ENCODE measurements around the gene PFKFB2.

The PFKFB2 gene

GRCh38 chr1:207048041-207048440 lies 5.0 kb upstream of the PFKFB2 start:
- ATAC-seq, result no peak
- Mint-ChIP-seq H3K9me3 (no peaks in the 10 kb centered on the region), H3K4me3 (no peak overlapping the region), H3K36me3 (peaks cover 5% of the 10 kb centered on the region), H3K27ac (no peak overlapping the region), H3K27me3 (no peaks in the 10 kb centered on the region), H3K4me1 (peaks cover 56% of the 10 kb centered on the region)

GRCh38 chr1:207049054-207049453 lies 4.0 kb upstream of the PFKFB2 start:
- H3K27ac Mint-ChIP-seq, result no peak overlapping the region

GRCh38 chr1:207049514-207049913 lies 3.6 kb upstream of the PFKFB2 start:
- H3K4me3 Mint-ChIP-seq, result peak overlapping the region; percentile 21
- H3K36me3 Mint-ChIP-seq, result no peaks in the 10 kb centered on the region
- peak overlapping the region; percentile 91 for H3K27ac Mint-ChIP-seq
- ATAC-seq, result no peak
- H3K4me1 Mint-ChIP-seq, result peaks cover 60% of the 10 kb centered on the region
- no peaks in the 10 kb centered on the region for H3K9me3 Mint-ChIP-seq
- no peaks in the 10 kb centered on the region for H3K27me3 Mint-ChIP-seq

More at GRCh38 chr1:207049054-207049453, 4.0 kb upstream of the PFKFB2 start:
- no peak overlapping the region for H3K4me3 Mint-ChIP-seq
- peaks cover 3% of the 10 kb centered on the region for H3K36me3 Mint-ChIP-seq
- H3K27me3 Mint-ChIP-seq, result no peaks in the 10 kb centered on the region
- ATAC-seq, result no peak
- H3K9me3 Mint-ChIP-seq, result no peaks in the 10 kb centered on the region
- peaks cover 60% of the 10 kb centered on the region for H3K4me1 Mint-ChIP-seq

GRCh38 chr1:207049974-207050391 lies 3.1 kb upstream of the PFKFB2 start:
- H3K27me3 Mint-ChIP-seq, result no peaks in the 10 kb centered on the region
- H3K9me3 Mint-ChIP-seq, result no peaks in the 10 kb centered on the region
- ATAC-seq, result no peak
- H3K4me3 Mint-ChIP-seq, result peak overlapping the region; percentile 91
- H3K4me1 Mint-ChIP-seq, result peaks cover 61% of the 10 kb centered on the region
- peak overlapping the region; percentile 91 for H3K27ac Mint-ChIP-seq
- no peaks in the 10 kb centered on the region for H3K36me3 Mint-ChIP-seq

DNA sequence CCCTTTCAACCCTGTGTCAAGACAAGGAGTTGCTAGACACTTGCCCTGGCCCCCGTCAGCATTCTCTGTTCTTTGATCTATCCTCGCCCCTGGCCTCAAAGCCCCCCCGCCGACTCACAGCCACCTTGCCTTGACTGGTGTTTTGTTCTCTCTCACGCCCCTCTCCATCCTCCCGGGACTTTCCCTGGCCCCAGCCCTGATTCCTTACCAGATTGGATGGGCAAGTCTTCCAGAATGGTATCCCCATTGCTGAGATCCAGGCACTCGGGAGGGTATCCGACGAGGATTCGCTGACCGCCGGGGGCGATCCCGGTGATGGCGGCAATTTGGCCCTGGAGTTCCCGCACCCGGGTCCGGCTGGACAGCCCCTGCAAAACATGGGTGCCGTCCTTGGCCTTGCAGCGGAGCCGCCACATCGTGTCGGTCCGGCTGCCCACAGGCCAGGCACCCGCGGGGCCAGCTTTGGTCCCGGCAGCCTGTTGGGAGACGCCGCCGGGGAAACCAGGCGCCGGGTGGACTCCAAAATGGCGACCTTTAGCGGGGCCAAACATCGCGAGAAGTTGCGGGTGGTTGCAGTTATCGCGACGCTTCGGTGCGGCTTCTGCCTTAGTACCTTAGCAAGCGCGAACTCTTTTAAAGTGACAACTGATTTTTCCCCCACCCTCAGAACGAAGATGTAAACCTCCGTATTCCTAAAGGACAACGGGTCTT lies 2.4 kb upstream of the PFKFB2 start:
- Mint-ChIP-seq H3K9me3 (no peaks in the 10 kb centered on the region), H3K4me3 (peak overlapping the region; percentile 91), H3K27ac (peak overlapping the region; percentile 91), H3K36me3 (no peaks in the 10 kb centered on the region), H3K4me1 (peaks cover 61% of the 10 kb centered on the region), H3K27me3 (no peaks in the 10 kb centered on the region)
- peak; percentile 59 for ATAC-seq

DNA sequence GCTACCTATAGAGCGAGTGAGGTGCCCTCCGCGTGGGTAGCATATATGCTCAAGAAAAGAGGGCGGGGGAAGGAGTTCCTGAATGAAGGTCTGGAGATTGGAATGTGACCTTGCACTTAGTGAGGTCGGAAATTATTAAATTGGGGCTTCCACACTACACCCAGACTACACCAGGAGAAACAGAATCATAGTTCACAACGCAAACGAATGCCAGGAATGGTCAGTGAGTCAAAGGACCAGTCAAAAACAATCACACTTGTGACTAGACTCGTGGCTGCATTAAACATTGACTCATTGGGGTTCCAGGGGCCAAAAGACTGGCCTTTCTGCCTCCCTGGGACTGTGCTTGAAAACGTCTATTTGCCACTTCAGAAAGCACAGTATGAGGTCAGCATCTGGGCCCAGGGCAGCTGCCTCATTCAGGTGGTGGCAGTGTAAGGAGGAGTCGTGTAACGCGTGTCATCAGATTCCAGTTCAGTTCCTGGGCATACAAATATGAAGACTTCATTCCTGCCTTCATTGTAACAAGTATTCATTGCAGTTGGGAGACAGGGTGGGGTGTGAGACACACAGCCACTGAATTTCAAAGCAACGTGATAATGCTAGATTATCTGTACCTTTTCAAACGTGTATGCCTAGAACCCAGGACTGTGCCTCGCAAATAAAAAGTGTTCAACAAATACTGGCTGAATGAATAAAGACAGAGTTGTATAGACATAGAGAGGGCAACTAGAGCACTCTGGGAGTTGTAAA lies 1.7 kb upstream of the PFKFB2 start, which contains the start of gene YOD1:
Gene YOD1 (minus strand): TSS at position 18 of the 753 bp plus-strand sequence. CDS start 178 bp downstream, outside the sequence.
- no peak for ATAC-seq
- H3K4me1 Mint-ChIP-seq, result peaks cover 56% of the 10 kb centered on the region
- H3K36me3 Mint-ChIP-seq, result peaks cover 2% of the 10 kb centered on the region
- H3K4me3 Mint-ChIP-seq, result peak within 1 kb of the TSS; percentile 91
- peak within 1 kb of the TSS; percentile 91 for H3K27ac Mint-ChIP-seq
- H3K9me3 Mint-ChIP-seq, result no peaks in the 10 kb centered on the region
- H3K27me3 Mint-ChIP-seq, result no peaks in the 10 kb centered on the region

GRCh38 chr1:207054491-207054890 lies 1.4 kb downstream of the PFKFB2 start:
- ATAC-seq, result peak; percentile 34
- H3K27ac Mint-ChIP-seq, result peak overlapping the region; percentile 91
- H3K27me3 Mint-ChIP-seq, result no peaks in the 10 kb centered on the region
- H3K4me3 Mint-ChIP-seq, result peak overlapping the region; percentile 87
- H3K36me3 Mint-ChIP-seq, result peaks cover 6% of the 10 kb centered on the region
- H3K4me1 Mint-ChIP-seq, result peaks cover 55% of the 10 kb centered on the region
- no peaks in the 10 kb centered on the region for H3K9me3 Mint-ChIP-seq

DNA sequence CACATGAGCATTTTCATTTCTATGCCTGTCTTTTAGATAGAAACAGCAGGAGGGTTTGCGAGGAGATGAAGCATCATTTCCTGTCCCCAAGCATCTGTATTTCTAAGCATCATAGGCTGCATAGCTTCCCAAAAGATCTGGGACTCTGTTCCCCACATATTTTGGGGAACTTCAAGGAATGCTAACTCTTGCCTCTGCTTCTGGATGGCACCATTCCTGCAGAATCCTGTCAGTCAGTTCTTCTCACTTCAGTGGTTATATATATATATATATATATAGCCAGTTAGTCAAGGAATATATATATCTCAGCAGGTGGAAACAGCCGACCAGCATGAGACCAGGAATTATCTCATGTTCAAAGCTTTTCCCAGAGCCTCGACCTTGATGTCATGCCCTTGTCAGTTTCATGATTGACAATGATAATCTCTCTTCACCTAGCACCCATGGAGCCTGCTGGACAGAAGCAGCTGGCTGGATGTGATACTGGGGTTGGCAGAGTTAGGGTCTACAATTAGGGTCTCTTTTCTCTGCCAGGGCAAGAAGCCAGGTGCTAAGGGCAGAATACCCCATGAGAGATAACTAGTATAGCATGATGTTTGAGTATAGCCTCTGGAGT lies 2.4 kb downstream of the PFKFB2 start:
- Mint-ChIP-seq H3K27me3 (no peaks in the 10 kb centered on the region), H3K36me3 (peaks cover 8% of the 10 kb centered on the region), H3K9me3 (no peaks in the 10 kb centered on the region), H3K4me1 (peaks cover 47% of the 10 kb centered on the region), H3K27ac (peak overlapping the region; percentile 91), H3K4me3 (no peak overlapping the region)
- no peak for ATAC-seq

DNA sequence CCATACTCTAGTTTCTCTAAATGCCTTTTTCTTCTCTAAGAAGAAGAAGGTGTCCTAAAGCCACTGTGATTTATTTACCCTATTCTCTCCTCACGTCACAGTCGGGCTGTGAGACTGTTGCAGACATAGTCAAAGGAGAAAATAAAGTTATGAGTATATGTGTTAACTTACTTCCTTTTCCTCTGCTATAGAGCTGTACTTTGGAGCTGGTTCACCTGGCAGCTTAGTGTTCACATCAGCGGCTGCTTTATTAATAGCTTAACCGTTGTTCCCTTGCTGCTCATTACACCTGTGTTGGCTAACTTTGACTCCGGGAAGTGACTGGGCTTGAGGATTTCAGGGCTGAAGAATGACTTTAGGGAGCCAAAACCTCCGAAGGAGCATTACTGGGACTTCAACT lies 3.6 kb downstream of the PFKFB2 start:
- no peak for ATAC-seq
- H3K27ac Mint-ChIP-seq, result peak overlapping the region; percentile 9
- no peaks in the 10 kb centered on the region for H3K9me3 Mint-ChIP-seq
- peaks cover 37% of the 10 kb centered on the region for H3K4me1 Mint-ChIP-seq
- H3K36me3 Mint-ChIP-seq, result peaks cover 17% of the 10 kb centered on the region
- H3K4me3 Mint-ChIP-seq, result no peak overlapping the region
- H3K27me3 Mint-ChIP-seq, result no peaks in the 10 kb centered on the region

DNA sequence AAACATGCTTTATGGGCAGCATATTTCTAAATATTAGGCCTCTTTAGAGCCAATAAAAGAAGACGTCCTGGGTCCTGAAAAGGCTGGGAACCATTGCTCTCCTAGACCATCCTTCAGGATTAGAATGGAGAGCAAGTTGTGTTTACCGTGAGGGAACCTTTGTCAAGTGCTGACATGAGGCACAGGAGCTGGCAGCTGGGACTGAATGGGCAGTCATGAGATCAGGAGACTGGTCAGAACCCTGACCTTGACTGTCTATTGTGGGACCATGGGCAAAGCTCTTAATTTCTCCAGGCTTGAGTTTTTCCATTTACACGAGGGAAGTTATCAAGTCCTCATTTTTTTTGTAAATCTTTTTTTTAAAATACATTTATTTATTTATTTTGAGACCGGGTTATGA lies 5.2 kb downstream of the PFKFB2 start:
- Mint-ChIP-seq H3K4me1 (peaks cover 24% of the 10 kb centered on the region), H3K36me3 (peaks cover 31% of the 10 kb centered on the region), H3K27me3 (no peaks in the 10 kb centered on the region), H3K4me3 (no peak overlapping the region), H3K27ac (no peak overlapping the region), H3K9me3 (no peaks in the 10 kb centered on the region)
- no peak for ATAC-seq

GRCh38 chr1:207058878-207059867 lies 6.1 kb downstream of the PFKFB2 start:
- ATAC-seq, result no peak
- Mint-ChIP-seq H3K27me3 (no peaks in the 10 kb centered on the region), H3K4me1 (peaks cover 18% of the 10 kb centered on the region), H3K4me3 (no peak overlapping the region), H3K9me3 (no peaks in the 10 kb centered on the region), H3K36me3 (peaks cover 41% of the 10 kb centered on the region), H3K27ac (no peak overlapping the region)

DNA sequence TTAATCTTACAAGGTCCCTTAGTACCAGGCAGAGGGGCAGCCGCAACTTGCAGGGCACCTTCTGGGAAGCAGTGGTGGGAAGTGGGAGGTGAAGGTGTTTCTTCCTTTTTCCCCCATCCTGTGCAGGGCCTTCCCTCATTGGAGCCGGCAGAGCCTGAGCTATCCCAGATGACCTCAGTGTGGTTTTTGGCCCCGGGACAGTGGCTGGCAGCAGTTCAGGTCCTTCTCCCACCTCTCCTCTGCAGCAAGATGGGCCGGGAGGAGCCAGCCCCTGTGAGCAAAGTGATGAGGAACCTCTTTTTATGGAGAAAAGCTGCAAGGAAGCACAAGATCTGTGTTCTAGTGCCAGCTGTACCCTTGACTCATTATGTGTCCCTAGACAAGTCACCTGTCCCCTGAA lies 6.8 kb downstream of the PFKFB2 start:
- Mint-ChIP-seq H3K27me3 (no peaks in the 10 kb centered on the region), H3K36me3 (peaks cover 48% of the 10 kb centered on the region), H3K9me3 (no peaks in the 10 kb centered on the region), H3K27ac (no peak overlapping the region), H3K4me1 (peaks cover 11% of the 10 kb centered on the region), H3K4me3 (no peak overlapping the region)
- ATAC-seq, result no peak

DNA sequence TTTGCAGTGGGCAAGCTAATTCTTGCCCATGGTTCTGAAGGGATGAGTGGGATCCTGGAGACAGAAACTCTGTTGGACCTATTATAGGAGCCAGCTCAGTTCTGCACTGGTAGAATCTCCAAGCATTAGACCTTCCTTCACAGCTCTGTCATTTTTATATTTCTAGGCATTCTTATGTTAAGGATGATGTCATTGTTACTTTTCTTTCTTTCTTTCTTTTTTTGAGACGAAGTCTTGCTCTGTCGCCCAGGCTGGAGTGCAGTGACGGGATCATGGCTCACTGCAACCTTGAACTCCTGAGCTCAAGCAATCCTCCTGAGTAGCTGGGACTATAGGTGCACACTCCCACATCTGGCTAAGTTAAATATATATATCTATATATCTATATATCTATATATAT lies 7.5 kb downstream of the PFKFB2 start:
- H3K27me3 Mint-ChIP-seq, result no peaks in the 10 kb centered on the region
- no peaks in the 10 kb centered on the region for H3K9me3 Mint-ChIP-seq
- H3K4me3 Mint-ChIP-seq, result no peak overlapping the region
- no peak for ATAC-seq
- peaks cover 51% of the 10 kb centered on the region for H3K36me3 Mint-ChIP-seq
- H3K4me1 Mint-ChIP-seq, result peaks cover 7% of the 10 kb centered on the region
- no peak overlapping the region for H3K27ac Mint-ChIP-seq

GRCh38 chr1:207062058-207062457 lies 9.0 kb downstream of the PFKFB2 start:
- ATAC-seq, result no peak
- no peaks in the 10 kb centered on the region for H3K9me3 Mint-ChIP-seq
- H3K4me3 Mint-ChIP-seq, result no peak overlapping the region
- H3K4me1 Mint-ChIP-seq, result peaks cover 7% of the 10 kb centered on the region
- no peak overlapping the region for H3K27ac Mint-ChIP-seq
- H3K36me3 Mint-ChIP-seq, result peaks cover 45% of the 10 kb centered on the region
- no peaks in the 10 kb centered on the region for H3K27me3 Mint-ChIP-seq

Measured in stimulated activated memory B cell treated with anti-CD40 and anti-IgM and Interleukin-4, amounts not matched to agents 10 μg/mL and 1 μg/mL and 100 μg/mL, for 72 hours (primary cell).